Small intestine (tissue), 7 donors: ENCODE results near the gene TEX9. TPM values are rescaled to one million over a fixed set of nuclear protein-coding genes. Genes with fewer than 3 reads are reported as not detected.
"Not testable (repeated sequence)": the region's sequence is repeated elsewhere in the genome, so short reads cannot be mapped to it uniquely, and the experiment has no call there.

Source experiments
- DNase-seq, 2 donors: peaks; one replicate each; pipeline versions ENCODE4 v3.0.0 to v3.0.0-alpha.2; 2013
- FAIRE-seq: peaks from 2 replicates; lab custom pipeline; 2012; peaks lifted over from hg19 to GRCh38; lab: Jason Lieb, UNC
- H3K27ac ChIP-seq, 3 donors: one replicate each; pipeline ENCODE4 v1.5.1; 2013; ENCODE audit warnings: low read length in 2 of 3, mild to moderate bottlenecking in 2 of 3, control low read depth in 1 of 3, inconsistent platforms in 1 of 3, low read depth in 1 of 3, moderate library complexity in 1 of 3
- H3K27me3 ChIP-seq, 3 donors: one replicate each; pipeline ENCODE4 v1.6.1; 2013; ENCODE audit warnings: low read length in 3 of 3, inconsistent platforms in 1 of 3; ENCODE audit not compliant: control insufficient read depth in 3 of 3, insufficient read depth in 3 of 3
- H3K36me3 ChIP-seq, 3 donors: one replicate each; pipeline ENCODE4 v1.6.1; 2013; ENCODE audit warnings: low read length in 3 of 3, inconsistent platforms in 1 of 3, low read depth in 1 of 3, mild to moderate bottlenecking in 1 of 3, moderate library complexity in 1 of 3; ENCODE audit not compliant: control insufficient read depth in 3 of 3, insufficient read depth in 2 of 3
- H3K4me1 ChIP-seq, 3 donors: one replicate each; pipeline ENCODE4 v1.6.1; 2013; ENCODE audit warnings: low read length in 2 of 3, inconsistent platforms in 1 of 3, low read depth in 1 of 3, mild to moderate bottlenecking in 1 of 3, moderate library complexity in 1 of 3; ENCODE audit not compliant: control insufficient read depth in 3 of 3, insufficient read depth in 2 of 3
- H3K4me3 ChIP-seq, 3 donors: one replicate each; pipeline ENCODE4 v1.5.1; 2013; ENCODE audit warnings: low read length in 3 of 3, control low read depth in 1 of 3, inconsistent platforms in 1 of 3, low read depth in 1 of 3, mild to moderate bottlenecking in 1 of 3, moderate library complexity in 1 of 3
- H3K9me3 ChIP-seq, 2 donors: one replicate each; pipeline ENCODE4 v1.6.1; 2013; ENCODE audit warnings: low read depth in 1 of 2, low read length in 1 of 2; ENCODE audit not compliant: control insufficient read depth in 2 of 2, insufficient read depth in 1 of 2
- WGBS, 3 donors: extraction: QIAGEN DNeasy Blood & Tissue Kit; methylation state at CpG; one replicate each; pipeline ENCODE4 v1.1.7; 2013; 5-methylcytosine and 5-hydroxymethylcytosine counted together
- polyA plus RNA-seq, 4 donors: library from polyadenylated mRNA; stranded (reverse) in 3 of 4; unstranded in 1 of 4; fragments of 200-250 nt in 3 of 4; fragments of 120-200 nt in 1 of 4; gene quantifications; one replicate each; pipeline versions ENCODE4 v1.2.1 to v1.2.3, GENCODE V29; 2013
- donor health status: healthy with polysubstance abuse.
- donor health status: control.
- donor health status: control.
- donor health status: Bipolar disorder and iron deficiency.
- donor health status: healthy.

The TEX9 gene
- polyA plus RNA-seq, 4 donors: 1.4 to 8.9 (median 7.0) TPM

DNA sequence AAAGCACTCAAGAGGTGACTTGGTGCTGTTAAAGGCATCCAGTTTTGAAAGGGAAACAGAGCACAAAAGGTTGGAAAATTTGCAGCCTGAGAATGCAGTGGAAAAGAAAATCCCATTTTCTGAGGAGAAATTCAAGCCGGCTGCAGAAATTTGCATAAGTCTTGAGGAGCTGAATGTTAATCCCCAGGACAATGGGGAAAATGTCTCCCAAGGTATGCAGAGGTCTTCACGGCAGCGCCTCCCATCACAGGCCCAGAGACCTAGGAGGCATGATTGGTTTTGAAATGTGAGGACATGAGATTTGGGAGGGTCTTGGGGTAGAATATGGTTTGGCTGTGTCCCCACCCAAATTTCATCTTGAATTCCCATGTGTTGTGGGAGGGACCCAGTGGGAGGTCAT, 32.1 kb downstream of the TEX9 start:
- H3K4me3 ChIP-seq, H3K4me1 ChIP-seq, H3K27me3 ChIP-seq, DNase-seq, H3K36me3 ChIP-seq, FAIRE-seq, H3K27ac ChIP-seq: not testable (repeated sequence)
- H3K9me3 ChIP-seq: peaks cover 0 to 10% of the 10 kb centered on the region in 2 donors
- WGBS, 3 donors: 94 to 98% (median 94%) methylated on average over 3 of the region's 3 CpGs

DNA sequence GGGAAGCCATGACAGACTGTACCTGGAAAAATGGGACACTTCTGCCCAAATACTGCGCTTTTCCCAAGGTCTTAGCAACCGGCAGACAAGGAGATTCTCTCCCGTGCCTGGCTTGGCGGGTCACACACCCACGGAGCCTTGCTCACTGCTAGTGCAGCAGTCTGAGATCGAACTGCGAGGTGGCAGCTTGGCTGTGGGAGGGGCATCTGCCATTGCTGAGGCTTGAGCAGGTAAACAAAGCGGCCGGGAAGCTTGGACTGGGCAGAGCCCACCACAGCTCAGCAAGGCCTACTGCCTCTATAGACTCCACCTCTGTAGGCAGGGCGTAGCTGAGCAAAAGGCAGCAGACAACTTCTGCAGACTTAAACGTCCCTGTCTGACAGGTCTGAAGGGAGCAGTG, 34.0 kb downstream of the TEX9 start:
- WGBS, 3 donors: 94 to 98% (median 94%) methylated on average over 11 of the region's 11 CpGs

GRCh38 chr15:56410721-56411120, 45.5 kb downstream of the TEX9 start:
- Histone ChIP-seq H3K9me3 (no peaks in the 10 kb centered on the region), H3K4me1 (no peaks in the 10 kb centered on the region), H3K4me3 (no peak overlapping the region), H3K27ac (no peak overlapping the region), H3K27me3 (no peaks in the 10 kb centered on the region), H3K36me3 (no peaks in the 10 kb centered on the region)
- DNase-seq (peak in 1 of 2 donors; percentile 5), FAIRE-seq (no peak)

More for the DNA sequence above, 34.0 kb downstream of the TEX9 start:
- not testable (repeated sequence) for FAIRE-seq, H3K4me1 ChIP-seq, H3K27me3 ChIP-seq, H3K4me3 ChIP-seq, H3K27ac ChIP-seq, H3K36me3 ChIP-seq, DNase-seq
- H3K9me3 ChIP-seq: peaks cover 0 to 10% of the 10 kb centered on the region in 2 donors

DNA sequence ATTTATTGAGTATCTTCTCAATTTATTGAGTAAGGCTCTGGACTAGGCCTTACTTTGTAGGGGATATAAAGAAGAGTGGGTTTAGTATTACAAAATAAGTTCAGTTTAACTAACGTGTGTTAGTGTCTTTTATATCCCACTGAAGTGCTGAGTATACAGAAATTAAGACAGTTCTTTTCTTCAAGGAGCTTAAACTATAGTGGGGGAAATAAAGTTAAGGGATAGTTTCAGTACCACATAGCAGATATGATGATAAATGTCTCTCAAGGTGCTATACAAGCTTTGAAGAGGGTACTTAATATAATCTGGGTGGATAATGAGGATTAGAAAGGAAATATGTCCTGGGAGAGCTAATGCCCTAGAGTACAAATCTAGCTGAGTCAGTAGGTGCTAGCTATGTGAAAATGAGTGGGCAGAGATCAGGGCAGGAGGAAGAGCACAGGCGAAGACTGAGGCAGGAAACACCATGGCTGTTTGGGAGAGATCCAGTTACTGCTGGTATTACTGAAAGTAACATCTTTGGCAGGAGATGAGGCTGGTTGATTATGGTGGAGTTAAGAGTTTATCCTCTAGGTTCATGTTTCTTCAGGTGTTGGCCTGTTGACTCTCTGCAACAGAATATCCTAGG, 46.0 kb downstream of the TEX9 start:
- Histone ChIP-seq H3K27ac (peak overlapping the region in 1 of 3 donors; percentile 30), H3K4me3 (no peak overlapping the region), H3K9me3 (no peaks in the 10 kb centered on the region), H3K36me3 (no peaks in the 10 kb centered on the region), H3K27me3 (no peaks in the 10 kb centered on the region), H3K4me1 (no peaks in the 10 kb centered on the region)
- FAIRE-seq (no peak), DNase-seq (no peak)
- 77 to 86% (median 81%) methylated on average over 2 of the region's 2 CpGs for WGBS, 3 donors

GRCh38 chr15:56413114-56413733, 48.0 kb downstream of the TEX9 start:
- 75 to 87% (median 77%) methylated on average over 1 of the region's 1 CpG for WGBS, 3 donors
- not testable (repeated sequence) for H3K9me3 ChIP-seq, DNase-seq, H3K27ac ChIP-seq, H3K4me1 ChIP-seq, H3K4me3 ChIP-seq, H3K36me3 ChIP-seq, H3K27me3 ChIP-seq
- peak; percentile 98 for FAIRE-seq

DNA sequence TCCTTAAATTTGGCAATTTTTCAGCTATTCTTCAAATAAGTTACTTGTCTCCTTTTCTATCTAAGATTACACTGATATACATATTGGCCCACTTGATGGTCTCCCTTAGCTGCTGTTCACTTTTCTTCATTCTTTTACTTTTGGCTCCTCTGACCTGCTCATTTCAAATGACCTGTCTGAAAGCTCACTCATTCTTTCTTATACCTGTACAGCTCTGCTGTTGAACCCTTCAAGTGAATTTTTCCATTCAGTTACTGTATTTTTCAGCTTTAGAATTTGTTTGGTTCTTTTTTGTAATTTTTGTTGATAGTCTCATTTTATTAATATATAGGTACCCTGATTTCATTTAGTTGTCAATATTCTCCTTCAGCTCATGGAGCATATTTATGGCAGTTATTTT, 60.0 kb downstream of the TEX9 start:
- no peaks in the 10 kb centered on the region for H3K4me1 ChIP-seq
- no peak overlapping the region for H3K27ac ChIP-seq
- FAIRE-seq: no peak
- peaks cover 0 to 3% (median 0%) of the 10 kb centered on the region in 3 donors for H3K36me3 ChIP-seq
- no peaks in the 10 kb centered on the region for H3K27me3 ChIP-seq
- no peak overlapping the region for H3K4me3 ChIP-seq
- no peak for DNase-seq
- peaks cover 0 to 2% of the 10 kb centered on the region in 2 donors for H3K9me3 ChIP-seq

- H3K9me3 ChIP-seq: peaks cover 0 to 2% of the 10 kb centered on the region in 2 donors
- peaks cover 0 to 7% (median 0%) of the 10 kb centered on the region in 3 donors for H3K36me3 ChIP-seq
- H3K4me3 ChIP-seq: no peak overlapping the region
- FAIRE-seq (no peak), DNase-seq (no peak)
- no peaks in the 10 kb centered on the region for H3K27me3 ChIP-seq
- no peaks in the 10 kb centered on the region for H3K4me1 ChIP-seq
- no peak overlapping the region for H3K27ac ChIP-seq
- WGBS, 3 donors: 97 to 100% (median 99%) methylated on average over 1 of the region's 1 CpG
These were observed 60.8 kb downstream of the TEX9 start for GRCh38 chr15:56425976-56426375.

DNA sequence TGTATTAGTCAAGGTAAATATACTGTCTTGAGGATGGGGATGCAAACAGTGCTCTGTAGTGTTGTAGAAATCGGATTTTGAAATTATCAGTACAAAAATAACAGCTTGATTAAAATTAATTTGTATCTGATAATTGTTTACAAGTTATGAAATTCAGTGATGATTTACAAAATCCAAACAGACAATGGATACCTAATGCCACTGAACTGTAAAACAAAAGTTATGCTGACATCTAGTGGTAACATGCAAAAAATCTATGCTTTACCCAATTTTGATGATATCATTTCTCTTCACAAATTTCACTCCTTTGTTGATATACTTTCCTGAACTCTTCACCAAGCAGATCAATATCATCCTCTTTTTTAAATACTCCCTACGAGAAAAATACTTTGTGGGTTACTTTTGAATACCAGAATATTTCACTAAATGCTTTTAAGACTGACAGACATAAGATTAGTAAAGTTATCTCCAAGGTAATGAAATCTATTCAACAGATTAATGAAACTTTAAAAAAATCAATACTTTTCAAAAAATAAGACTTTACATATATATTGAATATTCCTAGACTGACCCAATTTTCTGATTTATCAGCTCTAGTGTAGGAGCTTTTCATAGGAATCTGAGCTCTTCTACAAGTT, 63.7 kb downstream of the TEX9 start:
- H3K36me3 ChIP-seq: peaks cover 0 to 7% (median 0%) of the 10 kb centered on the region in 3 donors
- peak; percentile 40 to 47 for DNase-seq
- H3K27me3 ChIP-seq: no peaks in the 10 kb centered on the region
- H3K4me1 ChIP-seq: no peaks in the 10 kb centered on the region
- H3K9me3 ChIP-seq: peaks cover 0 to 2% of the 10 kb centered on the region in 2 donors
- no peak overlapping the region for H3K27ac ChIP-seq
- 13 to 19% (median 19%) methylated on average over 2 of the region's 2 CpGs for WGBS, 3 donors
- peak; percentile 87 for FAIRE-seq
- no peak overlapping the region for H3K4me3 ChIP-seq
